SW480 (cell line): ENCODE measurements around the gene PRKAR2A.
A peak's percentile ranks its signal among the peaks of the same experiment; 100 is the strongest.
"Not testable (repeated sequence)": the region's sequence is repeated elsewhere in the genome, so short reads cannot be mapped to it uniquely, and the experiment has no call there.

Source experiments
- DNase-seq: peaks from one replicate; pipeline ENCODE4 v3.0.0-alpha.2; 2016; ENCODE audit warnings: low spot score

PRKAR2A gene

DNA sequence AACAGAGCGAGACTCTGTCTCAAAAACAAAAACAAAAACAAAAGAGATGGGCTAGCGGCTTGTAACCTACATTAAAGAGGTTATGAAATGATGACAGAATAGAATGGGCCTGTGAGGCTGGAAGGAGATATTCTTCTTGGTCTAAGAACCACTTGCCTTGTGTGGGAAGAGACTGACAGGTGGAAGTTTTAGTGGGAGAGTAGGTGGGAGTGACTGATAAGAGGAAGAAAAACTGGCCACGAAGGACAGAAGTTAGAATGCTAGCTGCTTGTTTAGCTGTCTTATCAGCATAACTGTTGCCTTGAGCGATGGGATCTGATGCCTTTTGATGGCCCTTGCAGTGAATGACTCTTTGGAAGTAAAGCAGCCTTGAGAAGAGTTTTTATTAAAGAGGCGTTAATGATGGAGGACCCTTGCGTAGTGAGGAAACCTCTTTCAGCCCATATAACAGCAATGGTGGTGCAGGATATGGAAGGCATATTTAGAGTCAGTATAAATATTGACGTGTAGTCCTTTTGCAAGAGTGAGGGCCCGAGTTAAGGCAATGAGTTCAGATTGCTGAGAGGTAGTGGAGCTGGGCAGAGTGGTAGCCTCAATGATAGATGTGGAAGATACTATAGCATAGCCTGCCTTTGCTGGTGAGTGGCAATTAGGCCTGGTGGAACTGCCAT, 122.4 kb downstream of the PRKAR2A start:
- not testable (repeated sequence) for DNase-seq

DNA sequence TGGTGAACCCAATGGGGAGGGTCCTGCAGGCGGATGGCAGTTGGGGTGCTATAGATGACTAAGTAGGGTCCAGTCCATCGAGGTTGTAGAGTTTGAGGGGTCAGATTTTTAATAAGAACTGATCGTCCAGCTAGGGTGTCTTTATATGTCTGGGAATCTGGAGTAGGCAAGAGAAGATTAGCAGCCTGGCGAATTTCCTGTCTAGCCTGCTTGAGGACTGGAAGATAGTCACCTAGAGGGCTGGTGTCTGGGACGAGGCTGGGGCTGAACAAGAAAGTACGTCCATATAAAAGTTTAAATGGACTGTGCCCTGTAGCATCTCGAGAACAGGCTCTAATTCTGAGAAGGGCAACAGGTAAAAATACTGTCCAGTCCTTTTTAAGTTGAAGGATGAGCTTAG, 123.9 kb downstream of the PRKAR2A start:
- no peak for DNase-seq

DNA sequence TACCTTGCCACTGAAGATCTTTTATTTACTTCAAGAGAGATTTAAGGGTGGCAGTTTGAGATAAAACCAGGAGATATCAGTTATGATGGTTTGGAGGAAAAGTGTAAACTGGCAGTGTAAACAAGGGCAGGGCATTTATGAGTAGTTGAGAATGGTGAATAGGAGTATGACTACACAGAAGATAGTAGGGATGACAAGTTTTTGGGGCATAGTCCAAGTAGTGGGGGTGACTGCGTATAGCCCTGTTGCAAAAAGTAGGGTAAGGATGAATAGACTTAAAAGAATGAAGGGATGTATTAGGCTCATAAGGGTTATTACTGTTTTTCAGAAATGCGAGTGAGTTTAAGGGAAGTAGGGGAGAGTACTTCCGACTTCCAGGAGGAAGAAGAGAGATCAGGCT, 124.4 kb downstream of the PRKAR2A start:
- DNase-seq: not testable (repeated sequence)

DNA sequence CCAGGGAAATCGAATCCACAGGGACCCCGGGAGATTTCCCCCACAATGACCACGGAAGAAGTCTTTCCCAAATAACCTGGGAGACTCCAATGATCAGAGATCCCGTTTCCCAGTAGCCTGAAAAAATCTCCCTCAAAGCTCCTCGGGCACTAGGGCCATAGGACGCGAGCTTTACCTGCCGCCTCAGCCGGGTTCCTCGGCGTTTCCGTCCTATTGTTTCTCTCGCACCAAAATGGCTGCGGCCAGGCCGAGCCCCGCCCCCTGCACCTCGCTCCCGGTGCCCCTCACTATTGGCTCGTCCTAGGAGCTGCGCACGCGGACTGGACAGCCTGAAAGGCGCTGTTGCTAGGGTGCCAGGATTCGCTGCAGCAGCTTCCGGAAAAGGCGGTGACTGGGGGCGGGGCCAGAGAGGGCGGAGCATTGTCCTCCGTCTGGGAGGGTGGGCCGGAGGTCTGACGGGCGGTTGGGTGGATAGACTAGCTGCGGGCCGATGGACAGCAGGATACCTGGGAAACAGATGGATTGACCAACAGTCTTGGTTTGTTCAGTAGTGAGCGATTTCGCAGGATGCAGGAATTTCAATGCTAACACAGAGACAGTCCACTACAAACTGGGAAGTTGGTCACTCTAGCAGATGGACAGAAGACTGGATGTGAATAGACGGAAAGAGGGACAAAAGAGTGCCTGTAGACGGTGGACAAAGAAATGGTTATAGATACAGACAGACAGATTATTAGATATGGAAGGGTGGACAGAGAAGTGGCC, 130.5 kb downstream of the PRKAR2A start, which contains the start of gene IP6K2:
Gene IP6K2, minus strand, starts transcription at position 240 of the 765 bp plus-strand sequence. CDS start 21,930 bp downstream, outside the sequence.
- peak; percentile 98 for DNase-seq

DNA sequence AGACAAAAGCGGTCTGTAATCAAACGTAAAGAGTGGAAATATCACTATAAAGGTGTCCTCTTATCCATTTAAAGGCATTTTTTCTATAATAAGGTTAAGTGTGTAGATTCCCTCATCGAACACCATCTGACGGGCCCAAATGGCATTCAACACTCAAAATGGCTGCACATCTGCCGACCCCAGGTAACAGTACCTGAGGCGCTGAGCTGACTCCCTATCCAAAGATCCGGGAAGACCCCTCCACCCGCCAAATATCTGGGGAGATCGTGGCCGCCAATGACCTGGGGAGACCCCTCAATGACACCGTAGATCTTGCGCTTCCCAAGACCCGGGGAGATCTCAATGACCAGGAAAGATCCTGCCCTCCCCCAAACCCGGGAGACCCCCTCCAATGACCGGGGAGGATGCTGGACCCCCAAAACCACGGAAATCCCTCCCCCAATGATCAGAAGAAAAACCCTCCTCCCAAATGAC, 131.1 kb downstream of the PRKAR2A start:
- DNase-seq: no peak

DNA sequence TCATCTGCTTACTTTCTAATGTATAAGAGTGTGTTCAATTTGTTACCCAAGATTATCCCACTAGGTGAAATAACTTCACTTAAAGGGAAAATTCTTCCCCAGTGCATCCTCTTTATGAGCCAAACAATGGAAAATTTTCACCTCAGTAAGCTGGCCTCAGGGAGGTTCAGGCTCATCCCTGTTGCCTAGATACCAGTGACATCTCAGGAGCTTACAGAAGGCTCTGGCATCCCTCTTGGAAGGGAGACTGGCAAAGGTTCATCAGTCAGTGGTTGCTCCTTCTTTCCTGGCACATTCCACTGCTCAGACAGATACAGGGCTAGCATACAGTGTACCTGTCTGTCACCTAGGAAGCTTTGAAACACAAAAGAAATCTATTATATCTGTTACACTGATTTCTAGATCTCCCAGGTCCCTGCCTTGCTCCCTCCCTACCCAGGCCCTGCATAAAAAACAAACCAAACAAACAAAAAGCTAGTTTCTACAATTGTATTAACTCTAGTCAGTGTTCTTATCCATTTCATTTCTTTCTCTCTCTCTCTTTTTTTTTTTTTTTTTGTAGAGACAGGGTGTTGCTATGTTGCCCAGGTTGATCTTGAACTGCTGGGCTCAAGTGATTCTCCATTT, 132.4 kb downstream of the PRKAR2A start:
- no peak for DNase-seq

DNA sequence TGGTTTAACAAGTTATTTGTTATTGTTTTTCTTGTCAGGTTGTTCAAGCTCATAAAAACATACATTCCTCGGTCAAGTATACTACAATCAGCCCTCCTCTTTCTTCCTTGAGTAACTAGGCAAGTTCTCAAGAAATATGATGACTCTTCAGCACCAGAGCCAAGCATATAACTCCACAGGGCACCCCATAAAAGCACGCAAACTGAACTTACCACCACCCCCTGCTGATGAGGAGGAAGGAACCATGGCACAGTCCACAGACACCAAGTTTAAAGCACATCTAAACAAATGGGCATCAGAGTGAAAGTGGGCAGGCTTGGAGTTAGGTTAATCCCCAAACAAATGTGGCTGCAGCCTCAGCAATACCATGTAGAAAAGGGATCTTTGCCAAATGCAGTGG, 135.9 kb downstream of the PRKAR2A start:
- DNase-seq: no peak

DNA sequence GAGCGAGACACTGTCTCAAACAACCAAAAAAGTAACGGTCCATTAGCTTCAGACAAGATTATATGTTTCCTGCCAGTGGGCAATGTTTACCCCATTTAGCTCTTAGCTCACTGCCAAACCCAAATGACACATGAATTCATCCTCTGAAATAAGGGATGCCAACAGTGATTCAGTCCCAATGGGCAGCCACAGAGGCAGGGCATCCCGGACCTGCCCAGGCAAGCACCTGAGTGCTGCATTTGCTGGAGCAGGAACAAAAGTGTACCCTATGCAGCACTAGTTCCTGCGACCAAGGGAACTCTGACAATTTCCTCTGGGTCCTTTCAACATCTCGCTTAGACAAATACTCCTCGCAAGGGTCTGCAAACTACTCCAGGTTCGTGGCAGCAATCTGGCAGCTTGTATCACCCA, 138.6 kb downstream of the PRKAR2A start:
- DNase-seq: no peak

DNA sequence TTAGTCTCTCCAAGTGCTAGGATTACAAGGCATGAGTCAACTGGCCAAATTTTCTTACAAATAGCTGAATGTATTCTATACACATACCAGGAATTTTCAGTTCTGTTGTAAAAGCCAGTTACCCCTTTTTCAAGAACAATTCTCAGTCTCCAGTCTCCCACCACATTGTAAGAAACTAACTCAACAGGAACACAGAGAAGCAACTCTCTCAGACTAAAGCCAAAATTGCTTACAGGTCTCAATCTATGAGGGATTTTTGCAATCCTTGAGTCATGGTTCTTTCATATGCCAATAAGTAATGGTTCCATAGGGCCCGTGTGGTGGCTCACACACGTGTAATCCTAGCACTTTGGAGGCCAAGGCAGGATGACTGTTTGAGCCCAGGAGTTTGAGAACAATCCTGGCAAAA, 139.2 kb downstream of the PRKAR2A start:
- no peak for DNase-seq

DNA sequence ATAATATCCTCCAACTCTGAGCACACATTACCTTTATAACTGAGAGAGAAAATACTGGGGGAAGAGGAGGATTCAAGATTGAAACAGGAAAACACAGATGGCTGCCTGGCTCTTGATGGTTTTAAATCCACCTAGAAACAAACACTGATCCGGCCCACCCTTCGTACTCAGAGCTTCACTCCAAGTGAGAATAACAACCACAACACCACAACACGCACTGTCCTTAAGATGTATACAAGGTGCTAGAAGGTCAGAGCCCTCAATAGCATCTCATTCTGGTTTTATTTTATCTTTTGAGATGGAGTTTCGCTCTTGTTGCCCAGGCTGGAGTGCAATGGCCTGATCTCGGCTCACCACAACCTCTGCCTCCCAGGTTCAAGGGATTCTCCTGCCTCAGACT, 140.5 kb downstream of the PRKAR2A start:
- DNase-seq: no peak

DNA sequence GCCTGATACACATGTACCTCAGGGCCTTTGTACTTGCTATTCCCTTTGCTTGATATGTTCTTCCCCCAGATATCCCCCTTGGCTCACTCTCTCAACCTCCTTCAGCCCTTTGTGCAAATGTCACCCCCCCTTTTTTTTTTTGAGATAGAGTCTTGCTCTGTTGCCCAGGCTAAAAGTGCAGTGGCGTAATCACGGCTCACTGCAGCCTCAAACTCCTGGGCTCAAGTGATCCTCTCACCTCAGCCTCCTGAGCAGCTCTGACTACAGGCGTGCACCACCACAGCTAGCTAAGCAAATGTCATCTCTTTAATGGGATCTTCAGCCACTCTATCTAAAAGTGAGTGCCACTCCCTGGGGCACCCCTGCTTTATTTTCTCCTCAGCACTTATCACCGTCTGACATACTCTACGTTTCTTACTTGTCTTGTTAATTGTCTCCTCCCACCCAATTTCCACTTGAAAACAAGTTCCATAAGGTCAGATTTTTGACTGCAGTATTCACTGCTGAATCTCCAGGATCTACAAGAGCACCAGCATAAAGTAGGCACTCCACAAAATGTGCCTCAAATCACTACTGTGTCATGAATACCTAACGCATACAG, 145.3 kb downstream of the PRKAR2A start:
- no peak for DNase-seq

DNA sequence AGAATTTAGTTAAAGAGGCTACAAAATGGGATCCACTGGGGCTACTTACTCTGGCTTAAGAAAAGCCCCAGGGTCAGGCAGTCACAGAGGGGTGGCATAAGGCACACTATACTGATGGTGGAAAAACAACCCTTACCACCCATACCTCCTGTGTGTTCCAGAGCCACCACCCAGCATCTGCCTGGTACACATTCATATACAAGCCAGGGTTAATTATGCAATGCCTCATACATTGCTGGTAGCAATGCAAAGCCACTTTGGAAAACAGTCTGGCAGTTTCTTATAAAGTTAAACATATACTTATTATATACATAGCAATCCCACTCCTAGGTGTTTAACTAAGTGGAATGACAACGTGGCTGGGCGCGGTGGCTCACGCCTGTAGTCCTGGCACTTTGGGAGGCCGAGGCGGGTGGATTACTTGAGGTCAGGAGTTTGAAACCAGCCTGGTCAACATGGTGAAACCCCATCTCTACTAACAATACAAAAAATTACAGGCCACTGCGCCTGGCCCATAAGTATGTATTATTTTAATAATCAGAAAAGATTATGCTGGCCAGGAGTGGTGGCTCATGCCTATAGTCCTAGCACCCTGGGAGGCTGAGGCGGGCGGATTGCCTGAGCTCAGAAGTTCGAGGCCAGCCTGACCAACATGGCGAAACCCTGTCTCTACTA, 146.8 kb downstream of the PRKAR2A start:
- no peak for DNase-seq

DNA sequence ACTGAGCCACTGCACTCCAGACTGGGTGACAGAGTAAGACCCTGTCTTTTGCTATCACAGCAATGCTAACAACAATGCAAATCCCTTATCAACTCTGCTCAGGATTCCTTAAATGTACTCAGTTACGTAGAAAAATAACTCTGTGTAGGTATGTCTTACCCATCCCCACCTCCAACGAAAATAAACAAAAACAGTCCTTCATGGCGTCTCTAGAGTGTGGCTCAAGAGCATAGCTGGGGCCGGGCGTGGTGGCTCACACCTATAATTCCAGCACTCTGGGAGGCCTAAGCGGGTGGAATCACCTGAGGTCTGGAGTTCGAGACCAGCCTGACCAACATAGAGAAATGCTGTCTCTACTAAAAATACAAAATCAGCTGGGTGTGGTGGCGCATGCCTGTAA, 148.8 kb downstream of the PRKAR2A start:
- no peak for DNase-seq

DNA sequence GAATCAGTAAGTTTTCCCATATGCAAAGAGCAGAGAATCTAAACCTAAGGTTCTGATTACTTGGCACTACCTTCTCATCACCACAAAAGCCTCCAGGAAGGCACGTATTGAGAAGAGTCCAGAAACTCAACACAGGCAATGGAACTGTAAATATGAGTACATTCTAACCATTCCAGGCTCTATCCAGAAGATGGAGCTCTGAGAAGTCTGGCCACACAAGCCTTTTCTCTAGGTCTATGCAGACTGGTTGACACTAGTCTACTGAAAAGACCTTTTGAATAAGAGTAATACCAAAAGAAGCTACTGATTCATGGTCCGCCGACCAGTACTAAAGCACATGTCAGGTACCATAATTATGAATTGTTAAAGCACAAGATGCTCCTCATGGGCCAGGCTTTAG, 149.7 kb downstream of the PRKAR2A start:
- DNase-seq: peak; percentile 34

DNA sequence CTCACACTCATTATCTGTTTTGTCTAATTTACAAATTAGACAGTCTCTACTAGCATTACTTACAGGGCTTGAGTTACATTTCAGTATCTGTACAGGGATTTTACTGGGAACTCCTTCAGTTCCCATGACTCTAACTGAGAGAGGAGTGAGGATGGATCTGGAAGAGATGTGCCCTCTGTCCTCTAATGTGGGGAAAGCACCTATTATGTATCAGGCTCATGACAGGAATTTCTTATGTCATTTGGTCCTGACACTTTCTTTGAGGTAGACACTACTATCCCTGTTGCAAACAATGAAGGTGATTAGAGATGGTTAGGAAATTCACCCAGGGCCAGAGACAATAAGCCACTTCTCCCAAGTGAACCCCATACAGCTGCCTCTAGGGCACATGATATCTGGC, 151.1 kb downstream of the PRKAR2A start:
- no peak for DNase-seq
